GM21515 (cell line): Measurements from ENCODE around the gene ABITRAM.
"Not testable (repeated sequence)": the region's sequence is repeated elsewhere in the genome, so short reads cannot be mapped to it uniquely, and the experiment has no call there.

ENCODE experiments used
- ATAC-seq: cut with Tn5 transposase; IDR thresholded peaks from one replicate; pipeline ENCODE4 v1.9.1; 2021; ENCODE audit not compliant: unreplicated experiment

The ABITRAM gene, protein sequence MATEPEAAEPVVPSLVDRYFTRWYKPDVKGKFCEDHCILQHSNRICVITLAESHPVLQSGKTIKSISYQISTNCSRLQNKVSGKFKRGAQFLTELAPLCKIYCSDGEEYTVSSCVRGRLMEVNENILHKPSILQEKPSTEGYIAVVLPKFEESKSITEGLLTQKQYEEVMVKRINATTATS

DNA sequence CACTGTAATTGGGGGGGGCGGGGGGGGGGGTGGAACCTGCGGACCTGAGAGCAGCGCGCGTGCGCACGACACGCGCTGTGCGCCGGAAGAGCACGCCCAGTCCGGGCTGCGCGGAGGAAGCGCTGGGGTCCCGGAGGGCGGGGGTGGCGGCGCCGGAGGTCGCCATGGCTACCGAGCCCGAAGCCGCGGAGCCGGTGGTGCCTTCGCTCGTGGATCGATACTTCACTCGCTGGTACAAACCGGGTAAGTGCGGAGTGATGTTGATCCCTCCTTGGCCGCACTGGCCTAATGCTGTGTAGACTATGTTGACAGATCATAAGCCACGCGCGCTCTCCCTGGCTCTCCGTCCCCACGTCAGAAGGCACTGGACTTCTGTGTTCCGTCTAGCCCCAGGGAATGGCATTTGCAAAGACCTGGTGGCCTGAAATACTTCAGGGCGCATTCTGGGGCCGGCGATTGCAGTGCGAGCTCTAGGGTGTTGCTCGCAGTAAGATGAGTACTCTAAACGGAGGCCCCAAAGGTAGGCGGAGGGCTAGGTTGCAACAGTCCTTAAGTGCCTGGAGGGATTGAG lies at the start of gene ABITRAM:
Gene ABITRAM, plus strand, starts transcription at position 78 of the 571 bp plus-strand sequence. Its CDS starts 87 bp downstream, at position 165.
- ATAC-seq = peak; percentile 75

DNA sequence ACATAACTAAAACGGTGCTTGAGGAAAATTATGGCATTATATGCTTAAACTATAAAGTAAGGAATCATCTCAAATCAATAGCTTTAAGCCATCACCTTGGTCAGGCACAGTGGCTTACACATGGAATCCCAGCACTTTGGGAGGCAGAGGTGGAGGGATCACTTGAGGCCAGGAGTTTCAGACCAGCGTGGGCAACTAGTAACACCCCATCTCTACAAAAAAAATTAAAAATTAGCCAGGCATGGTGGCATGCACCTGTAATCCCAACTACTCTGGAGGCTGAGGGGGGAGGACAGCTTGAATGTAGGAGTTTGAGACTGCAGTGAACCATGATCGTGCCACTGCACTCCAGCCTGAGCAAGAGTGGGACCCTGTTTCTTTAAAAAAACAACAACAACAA lies 49.5 kb upstream of the ABITRAM start:
- ATAC-seq = no peak

DNA sequence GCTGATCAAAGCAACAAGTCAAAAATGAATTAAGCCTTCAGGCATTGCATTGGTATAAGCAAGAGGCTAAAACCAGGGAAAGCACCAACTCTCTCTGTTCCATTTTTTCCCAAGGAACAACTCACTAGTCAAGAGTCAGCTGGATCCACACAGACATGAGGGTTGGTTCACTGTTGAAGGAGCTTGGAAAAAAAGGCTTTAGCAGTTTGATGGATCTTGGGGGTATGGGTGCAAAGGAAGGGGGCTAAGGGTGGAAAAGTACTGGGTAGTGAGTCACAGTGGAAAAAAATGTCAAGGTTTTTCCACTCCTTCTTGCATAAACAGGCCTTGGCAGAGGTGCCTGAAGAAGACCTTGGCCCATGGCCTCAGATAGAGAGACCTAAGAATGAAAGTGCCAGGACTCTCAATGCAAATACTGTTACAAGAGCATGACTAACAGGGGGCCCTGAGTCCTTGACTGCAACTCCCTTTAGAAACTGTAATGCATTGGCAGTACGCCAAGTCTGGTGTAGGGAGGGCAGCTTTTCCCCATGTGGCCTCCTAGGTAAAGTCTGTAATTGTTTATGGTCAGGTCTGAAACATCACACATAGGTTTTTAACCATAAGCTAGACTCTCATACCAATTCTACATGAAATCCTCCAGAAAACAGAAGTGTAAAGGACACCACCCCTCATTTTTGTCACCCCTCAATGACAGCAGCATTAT lies 48.4 kb upstream of the ABITRAM start:
- peak; percentile 98 for ATAC-seq

DNA sequence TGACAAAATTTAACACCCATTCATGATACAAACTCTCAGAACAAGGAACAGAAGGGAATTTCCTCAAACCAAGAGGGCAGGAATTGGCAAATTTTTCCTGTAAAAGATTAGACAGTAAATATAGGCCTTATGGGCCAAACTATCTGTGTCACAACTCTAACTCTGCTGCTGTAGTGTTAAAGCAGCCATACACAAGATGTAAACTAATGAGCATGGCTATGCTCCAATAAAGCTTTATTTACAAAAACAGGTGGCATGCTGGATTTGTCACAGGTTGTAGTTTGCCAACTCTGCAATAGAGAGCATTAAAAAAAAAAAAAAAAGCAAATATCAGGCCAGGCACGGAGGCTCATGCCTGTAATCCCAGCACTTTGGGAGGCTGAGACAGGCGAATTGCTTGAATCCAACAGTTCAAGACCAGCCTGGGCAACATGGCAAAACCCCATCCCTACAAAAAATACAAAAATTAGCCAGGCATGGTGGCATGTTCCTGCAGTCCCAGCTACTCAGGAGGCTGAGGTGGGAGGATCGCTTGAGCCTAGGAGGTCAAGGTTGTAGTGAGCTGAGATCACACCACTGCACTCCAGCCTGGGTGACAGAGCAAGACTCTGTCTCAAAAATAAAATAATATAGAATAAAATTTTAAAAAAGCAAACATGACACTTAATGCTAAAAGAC lies 47.5 kb upstream of the ABITRAM start:
- not testable (repeated sequence) for ATAC-seq

DNA sequence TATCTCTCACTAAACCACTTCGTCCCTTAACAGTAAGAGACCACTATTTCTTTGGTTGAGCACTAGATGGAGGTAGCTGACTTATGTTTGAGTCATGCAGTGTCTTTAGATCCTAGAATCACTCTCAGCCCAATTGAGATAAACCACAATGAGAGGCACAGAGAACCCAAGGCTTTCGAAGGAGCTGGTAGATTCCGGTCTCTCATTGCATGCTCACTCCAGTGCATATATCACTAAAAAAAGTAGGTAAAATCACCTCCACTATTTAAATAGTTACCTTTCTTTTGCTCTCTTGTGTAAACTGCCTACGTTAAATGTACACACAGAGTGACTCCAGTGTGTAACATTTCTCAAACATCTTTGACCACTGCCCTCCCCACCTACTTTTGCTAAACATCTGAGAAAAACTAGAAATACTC lies 44.5 kb upstream of the ABITRAM start:
- no peak for ATAC-seq

DNA sequence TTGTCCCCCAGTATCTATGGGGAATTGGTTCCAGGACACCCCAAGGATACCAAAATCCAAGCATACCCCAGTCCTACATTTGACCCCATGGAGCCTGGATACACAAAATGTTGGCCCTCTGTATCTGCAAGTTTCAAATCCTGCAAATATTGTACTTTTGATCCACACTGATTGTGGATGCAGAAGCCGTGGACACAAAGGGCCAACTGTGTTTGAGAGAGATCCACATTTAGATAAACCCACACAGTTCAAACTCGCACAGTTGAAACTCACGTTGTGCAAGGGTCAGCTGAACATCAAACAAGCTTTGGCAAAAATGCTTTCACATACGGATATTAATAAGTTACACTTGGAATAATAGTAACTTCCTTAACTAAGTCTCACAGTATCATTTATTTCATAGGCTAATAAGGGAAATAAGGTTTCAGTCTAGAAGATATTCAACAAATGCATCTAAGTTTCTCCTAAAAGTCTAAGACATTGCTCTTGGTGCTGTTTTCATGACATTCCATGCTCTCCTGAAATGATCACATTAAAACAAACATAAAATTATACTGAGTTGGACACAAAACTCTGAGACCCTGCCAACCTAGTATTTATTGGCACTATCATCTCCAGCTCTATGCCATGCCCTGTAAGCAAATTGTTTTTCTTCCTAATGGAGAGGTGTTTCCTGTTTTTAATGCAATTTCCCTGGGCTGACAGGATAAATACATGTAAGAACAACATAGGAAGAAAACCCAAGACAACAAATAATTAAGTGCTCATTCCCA lies 39.8 kb upstream of the ABITRAM start:
- ATAC-seq = no peak

DNA sequence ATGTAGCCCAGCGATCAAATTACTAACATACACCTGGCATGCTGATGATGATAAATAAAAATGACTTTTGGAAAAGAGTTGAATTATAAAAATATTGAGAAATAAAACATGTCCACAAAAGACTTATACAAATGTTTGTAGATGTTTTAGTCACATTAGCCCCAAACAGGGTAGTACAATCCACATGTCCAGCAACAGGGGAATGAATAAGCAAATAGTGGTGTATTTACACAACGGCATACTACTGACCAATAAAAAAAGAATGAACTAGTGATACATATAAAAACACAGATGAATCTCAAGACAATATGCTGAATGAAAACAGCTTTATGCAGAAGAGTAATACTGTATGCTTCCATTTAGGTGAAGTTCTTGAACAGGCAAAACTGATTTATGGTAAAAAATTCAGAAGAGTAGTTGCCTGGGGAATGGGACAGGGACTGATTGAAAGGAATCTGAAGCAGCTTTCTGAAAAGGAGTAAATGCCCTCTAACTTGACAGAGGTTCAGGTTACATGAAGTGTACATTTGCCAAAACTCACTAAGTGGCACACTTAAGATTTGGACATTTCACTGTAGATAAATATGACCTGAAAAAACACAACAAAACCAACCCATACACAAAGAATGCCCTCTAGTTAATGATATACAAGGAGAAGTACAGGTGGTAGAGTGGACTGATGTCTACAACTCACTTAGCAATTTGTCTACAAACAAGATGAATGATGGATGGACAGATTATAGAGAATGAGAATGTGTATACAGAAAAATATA lies 36.7 kb upstream of the ABITRAM start:
- ATAC-seq = no peak

DNA sequence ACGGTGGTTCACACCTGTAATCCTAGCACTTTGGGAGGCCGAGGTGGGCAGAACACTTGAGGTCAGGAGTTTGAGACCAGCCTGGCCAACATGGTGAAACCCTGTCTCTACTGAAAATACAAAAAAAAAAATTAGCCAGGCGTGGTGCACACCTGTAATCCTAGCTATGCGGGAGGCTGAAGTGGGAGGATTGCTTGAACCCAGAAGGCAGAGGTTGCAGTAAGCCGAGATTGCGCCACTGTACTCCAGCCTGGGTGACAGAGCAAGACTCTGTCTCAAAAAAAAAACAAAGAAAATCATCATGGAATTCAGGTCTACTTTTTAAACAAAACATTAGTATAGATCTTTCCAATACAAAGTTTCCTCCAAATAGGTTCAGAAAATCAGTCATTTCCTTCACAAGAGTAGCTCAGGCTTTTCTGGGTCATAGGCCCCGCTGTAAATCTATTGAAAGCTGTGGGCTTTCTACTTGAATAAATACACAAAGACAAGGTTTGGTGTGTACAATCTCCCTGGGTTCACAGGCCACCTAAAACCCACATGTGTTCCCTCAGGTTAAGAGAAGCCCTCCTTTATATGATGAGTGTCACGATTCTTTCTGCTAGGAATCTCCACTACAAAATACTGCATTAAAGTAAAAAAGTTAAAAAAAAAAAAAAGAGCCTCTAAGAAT lies 35.0 kb upstream of the ABITRAM start:
- ATAC-seq = not testable (repeated sequence)

DNA sequence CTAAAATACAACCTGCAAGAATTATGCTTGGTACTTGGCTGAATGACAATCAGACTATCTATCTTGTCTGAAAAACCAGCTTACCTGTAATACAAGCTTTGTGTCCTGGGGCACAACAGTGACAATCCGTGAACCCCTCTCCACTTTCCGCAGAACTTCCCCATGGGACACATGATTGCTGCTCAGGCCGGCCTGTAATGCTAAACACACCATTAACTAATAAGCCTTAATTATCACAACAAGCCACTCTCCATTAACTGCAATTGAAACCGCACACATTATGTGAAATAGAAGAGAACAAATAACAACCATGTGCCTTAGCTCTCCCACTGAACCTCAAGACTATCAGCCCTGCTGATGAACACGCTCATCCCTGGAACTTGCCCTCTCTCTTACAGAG lies 34.0 kb upstream of the ABITRAM start:
- no peak for ATAC-seq

DNA sequence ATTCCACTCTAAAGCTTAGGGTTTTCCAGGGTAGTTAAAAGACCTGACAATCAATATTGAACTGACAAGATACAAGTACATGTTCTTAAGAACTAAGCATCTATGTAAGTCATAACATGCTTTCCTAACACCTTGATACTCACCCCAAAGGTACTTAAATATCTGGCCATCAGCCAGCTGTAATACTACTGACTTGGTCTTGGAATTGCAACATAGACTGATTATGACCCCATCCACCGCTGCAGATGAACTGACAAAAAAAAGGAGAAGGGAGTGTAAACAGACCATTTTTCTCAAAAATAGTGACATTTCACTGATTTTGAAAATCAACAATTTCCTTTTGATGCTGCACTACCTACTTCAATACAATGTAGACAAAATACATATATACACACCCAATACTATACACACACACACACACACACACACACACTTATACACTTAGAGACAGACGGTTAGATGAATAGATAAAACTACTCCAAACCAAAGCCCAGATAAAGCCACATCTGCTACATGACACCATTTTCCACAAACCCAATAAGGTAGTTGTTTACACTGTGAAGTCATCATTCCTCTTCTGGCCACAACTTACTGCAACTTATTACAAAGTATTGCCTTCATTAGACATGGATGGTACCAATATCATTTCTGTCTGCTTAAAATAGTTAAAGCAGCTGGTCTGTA lies 30.6 kb upstream of the ABITRAM start:
- no peak for ATAC-seq

DNA sequence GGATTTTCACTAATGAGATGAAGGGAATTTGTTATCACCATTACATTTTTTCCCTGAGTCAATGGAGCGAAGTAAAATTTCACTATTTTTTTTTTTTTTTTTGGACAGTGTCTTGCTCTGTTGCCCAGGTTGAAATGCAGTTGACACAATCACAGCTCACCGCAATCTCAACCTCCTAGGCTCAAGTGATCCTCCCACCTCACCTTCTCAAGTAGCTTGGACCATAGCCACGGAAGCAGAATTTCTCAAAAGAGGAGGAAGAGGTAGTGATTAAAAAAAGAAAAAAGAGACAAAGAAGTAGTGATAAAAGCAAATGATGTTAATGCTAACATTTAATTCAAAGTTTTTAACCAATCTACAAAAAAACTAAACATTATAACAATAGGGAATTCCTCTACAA lies 30.0 kb upstream of the ABITRAM start:
- ATAC-seq = no peak

DNA sequence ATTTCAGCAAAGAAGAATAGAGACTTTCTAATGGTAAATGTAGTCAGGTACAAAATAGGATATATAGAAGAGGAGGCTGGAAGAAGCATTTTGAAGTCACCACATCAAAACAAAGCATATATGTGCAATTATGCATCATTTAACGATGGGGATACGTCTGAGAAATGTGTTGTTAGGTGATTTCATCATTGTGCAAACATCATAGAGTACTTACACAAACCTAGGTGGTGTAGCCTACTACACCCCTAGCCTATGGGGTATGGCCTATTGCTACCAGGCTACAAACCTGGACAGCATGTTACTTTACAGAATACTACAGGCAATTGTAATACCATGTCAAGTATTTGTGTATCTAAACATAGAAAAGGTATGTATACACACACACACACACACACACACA lies 28.7 kb upstream of the ABITRAM start:
- ATAC-seq = no peak

DNA sequence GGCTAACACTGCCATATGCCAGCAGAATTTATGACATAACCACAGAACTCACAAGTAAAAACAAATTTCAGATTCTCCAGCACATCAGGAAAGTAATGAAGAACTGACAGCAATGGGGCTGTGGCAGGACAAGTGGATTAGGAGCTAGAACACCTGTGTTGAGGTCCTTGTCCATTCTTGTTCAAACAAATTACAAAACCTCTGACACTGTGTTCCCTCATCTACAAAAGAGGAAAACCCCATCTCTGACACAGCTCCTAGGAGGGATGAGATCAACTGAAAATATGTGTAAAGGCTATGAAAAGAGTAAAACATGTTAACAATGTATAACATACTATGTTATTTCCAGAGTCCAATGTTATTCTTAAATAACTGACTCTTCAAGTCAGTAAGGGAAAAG lies 23.8 kb upstream of the ABITRAM start:
- no peak for ATAC-seq

DNA sequence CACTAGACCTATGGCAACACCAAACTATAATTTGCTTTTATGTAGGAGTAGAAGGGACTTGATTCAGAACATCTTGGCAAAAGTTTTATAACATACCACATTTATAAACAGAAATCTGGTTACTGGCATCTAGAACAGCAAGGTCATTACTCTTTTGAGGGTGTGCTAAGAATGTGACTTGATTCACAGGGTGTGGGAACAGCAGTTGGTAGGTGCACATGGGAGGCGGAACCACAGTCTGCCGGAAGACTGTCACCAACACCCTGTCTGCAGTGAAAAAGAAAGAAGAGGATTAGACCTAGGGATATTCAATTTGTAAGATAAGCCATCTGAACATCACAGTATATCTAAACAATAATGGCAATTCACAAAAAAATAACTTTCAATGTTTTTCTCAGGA lies 23.3 kb upstream of the ABITRAM start:
- ATAC-seq = no peak

DNA sequence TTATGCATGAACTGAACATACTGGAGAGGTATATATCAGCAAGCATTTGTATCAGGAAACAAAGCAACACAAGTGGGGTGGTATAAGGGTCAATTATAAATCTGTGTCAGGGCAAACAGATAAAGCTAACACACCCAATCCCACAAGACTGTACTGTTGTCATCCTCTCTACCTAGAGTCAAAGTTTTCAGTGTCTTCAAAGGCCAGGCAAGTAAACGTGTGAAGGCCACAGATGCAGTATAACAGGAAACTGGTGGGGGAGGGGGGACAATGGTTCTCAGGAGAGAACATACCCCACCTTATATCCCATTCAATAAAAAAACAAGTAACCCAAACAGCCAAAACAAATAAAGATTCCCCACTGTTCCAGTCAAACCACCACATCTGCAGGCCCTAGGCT lies 22.4 kb upstream of the ABITRAM start:
- no peak for ATAC-seq

DNA sequence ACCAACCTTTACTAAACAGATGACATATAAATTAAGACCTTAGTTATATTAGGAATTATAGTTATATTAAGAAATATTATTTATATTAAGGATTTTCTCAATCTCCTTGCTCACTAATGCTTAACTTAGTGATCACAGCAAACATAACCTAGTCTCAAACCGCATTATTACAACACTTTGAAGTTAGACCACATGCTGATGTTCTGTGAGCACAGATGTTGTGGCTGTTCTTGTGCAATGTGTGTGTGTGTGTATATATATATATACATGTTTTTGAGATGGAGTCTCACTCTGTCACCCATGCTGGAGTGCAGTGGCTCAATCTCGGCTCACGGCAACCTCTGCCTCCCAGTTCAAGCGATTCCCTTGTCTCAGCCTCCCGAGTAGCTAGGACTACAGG lies 20.8 kb upstream of the ABITRAM start:
- ATAC-seq = no peak

DNA sequence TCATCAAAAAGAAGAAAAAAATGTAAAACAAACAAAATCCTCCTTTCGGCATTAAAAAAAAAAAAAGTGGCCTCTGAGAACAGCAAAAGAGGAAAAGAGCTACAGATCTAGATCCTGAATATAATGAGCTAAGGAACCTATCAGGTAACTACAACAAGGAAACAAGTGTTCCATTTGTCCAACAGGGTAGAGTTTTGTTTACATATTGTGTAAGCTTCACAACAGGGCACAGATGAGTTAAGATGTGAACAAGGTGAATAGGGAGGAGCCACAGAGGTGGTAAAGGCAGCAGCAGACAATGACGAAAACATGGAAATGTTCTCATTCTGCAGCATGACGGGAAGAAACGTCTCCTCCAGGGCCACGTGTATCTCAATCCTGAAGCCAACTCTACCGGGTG lies 14.7 kb upstream of the ABITRAM start:
- ATAC-seq = no peak

DNA sequence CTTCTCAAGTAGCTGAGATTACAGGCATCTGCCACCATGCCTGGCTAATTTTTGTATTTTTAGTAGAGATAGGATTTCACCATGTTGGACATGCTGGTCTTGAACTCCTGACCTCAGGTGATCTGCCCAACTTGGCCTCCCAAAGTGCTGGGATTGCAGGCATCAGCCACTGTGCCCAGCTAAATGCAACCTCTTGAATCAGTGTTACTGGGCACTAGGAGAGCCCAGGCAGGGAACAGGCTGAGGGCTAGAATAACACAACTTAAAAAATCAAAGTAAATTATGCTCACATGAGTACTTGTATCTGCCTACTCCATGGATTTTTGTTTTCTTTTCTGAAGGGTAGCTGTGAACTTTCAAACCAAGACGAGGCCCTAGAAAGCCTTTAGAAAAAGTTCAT lies 13.8 kb upstream of the ABITRAM start:
- ATAC-seq = not testable (repeated sequence)

DNA sequence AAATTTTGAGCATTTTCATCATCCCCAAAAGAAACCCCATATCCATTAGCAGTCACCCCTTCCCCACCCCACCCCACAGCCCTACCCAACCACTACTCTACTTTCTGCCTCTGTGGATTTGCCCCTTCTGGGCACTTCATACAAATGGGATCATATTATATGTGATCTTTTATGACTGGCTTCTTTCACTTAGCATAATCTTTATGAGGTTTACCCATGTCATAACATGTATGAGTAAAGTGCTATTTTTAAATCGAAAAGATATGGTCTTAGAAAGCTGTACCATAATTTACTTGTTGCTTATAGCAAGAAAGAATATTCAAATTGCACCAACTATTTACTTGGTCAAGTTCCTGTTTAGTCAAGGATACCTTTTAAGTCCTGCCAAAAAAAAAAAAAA lies 13.0 kb upstream of the ABITRAM start:
- no peak for ATAC-seq
